ENCODE results near the gene MACROD1. TPM values are rescaled to one million over a fixed set of nuclear protein-coding genes. Genes with fewer than 3 reads are reported as not detected.

The MACROD1 gene
- total and polyA plus RNA-seq, 2 of the 13 experiments (the other 11 are each of a cell fraction or from before 2014, with no cell fraction given), result 23.1 to 34.5 TPM

- TF ChIP-seq MAZ (IDR thresholded peaks at IDR 0.05; ENCODE audit: borderline replicate concordance, low read depth, low read length) (no peak), MAZ (CRISPR knock-in tag; IDR thresholded peaks at IDR 0.05; ENCODE audit: low read depth) (peak; percentile 67), SAFB2 (CRISPR knock-in tag; IDR thresholded peaks at IDR 0.05; ENCODE audit: borderline replicate concordance, low read depth) (peak; percentile 31; the same call in 1 of the 2 replicates), HNF4A (CRISPR knock-in tag; IDR thresholded peaks at IDR 0.05) (peak; percentile 11; the same call in 1 of the 2 replicates), HIC2 (CRISPR knock-in tag; IDR thresholded peaks at IDR 0.05; ENCODE audit: low read depth) (no peak), FOXA1 (IDR thresholded peaks at IDR 0.05) (no peak), FOXA1 (CRISPR knock-in tag; IDR thresholded peaks at IDR 0.05) (peak; percentile 95), ZNF672 (CRISPR knock-in tag; IDR thresholded peaks at IDR 0.05) (no peak), TBP (CRISPR knock-in tag; IDR thresholded peaks at IDR 0.05) (0 out of 2 replicates have a peak, but pooled peaks have one; percentile 15), ZNF674 (CRISPR knock-in tag; IDR thresholded peaks at IDR 0.05; ENCODE audit: low read depth) (no peak), RXRA (CRISPR knock-in tag; IDR thresholded peaks at IDR 0.05) (peak; percentile 42; the same call in 1 of the 2 replicates), KDM5A (IDR thresholded peaks at IDR 0.05; ENCODE audit: borderline replicate concordance, low read length) (no peak), MAFF (IDR thresholded peaks at IDR 0.05; ENCODE audit: low read depth, low read length) (no peak), HNRNPH1 (optimal IDR thresholded peaks at IDR 0.05; ENCODE audit: low read depth, low read length) (no peak), ZNF724P (CRISPR knock-in tag; IDR thresholded peaks at IDR 0.05; ENCODE audit: borderline replicate concordance) (no peak), SMAD3 (CRISPR knock-in tag; IDR thresholded peaks at IDR 0.05) (peak; percentile 56; the same call in 1 of the 2 replicates), SOX6 (IDR thresholded peaks at IDR 0.05) (no peak), SOX6 (CRISPR knock-in tag; IDR thresholded peaks at IDR 0.05) (peak; percentile 50; the same call in 1 of the 2 replicates), HMG20B (CRISPR knock-in tag; conservative IDR thresholded peaks at IDR 0.05) (no peak; the same call in 1 of the 2 replicates), NFYC (CRISPR knock-in tag; IDR thresholded peaks at IDR 0.05) (no peak; the same call in 1 of the 2 replicates)
- TF ChIP-seq, protein P1, sequence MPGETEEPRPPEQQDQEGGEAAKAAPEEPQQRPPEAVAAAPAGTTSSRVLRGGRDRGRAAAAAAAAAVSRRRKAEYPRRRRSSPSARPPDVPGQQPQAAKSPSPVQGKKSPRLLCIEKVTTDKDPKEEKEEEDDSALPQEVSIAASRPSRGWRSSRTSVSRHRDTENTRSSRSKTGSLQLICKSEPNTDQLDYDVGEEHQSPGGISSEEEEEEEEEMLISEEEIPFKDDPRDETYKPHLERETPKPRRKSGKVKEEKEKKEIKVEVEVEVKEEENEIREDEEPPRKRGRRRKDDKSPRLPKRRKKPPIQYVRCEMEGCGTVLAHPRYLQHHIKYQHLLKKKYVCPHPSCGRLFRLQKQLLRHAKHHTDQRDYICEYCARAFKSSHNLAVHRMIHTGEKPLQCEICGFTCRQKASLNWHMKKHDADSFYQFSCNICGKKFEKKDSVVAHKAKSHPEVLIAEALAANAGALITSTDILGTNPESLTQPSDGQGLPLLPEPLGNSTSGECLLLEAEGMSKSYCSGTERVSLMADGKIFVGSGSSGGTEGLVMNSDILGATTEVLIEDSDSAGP (CRISPR knock-in tag; IDR thresholded peaks at IDR 0.05; ENCODE audit: borderline replicate concordance), result peak; percentile 95
- TF ChIP-seq, protein P2, sequence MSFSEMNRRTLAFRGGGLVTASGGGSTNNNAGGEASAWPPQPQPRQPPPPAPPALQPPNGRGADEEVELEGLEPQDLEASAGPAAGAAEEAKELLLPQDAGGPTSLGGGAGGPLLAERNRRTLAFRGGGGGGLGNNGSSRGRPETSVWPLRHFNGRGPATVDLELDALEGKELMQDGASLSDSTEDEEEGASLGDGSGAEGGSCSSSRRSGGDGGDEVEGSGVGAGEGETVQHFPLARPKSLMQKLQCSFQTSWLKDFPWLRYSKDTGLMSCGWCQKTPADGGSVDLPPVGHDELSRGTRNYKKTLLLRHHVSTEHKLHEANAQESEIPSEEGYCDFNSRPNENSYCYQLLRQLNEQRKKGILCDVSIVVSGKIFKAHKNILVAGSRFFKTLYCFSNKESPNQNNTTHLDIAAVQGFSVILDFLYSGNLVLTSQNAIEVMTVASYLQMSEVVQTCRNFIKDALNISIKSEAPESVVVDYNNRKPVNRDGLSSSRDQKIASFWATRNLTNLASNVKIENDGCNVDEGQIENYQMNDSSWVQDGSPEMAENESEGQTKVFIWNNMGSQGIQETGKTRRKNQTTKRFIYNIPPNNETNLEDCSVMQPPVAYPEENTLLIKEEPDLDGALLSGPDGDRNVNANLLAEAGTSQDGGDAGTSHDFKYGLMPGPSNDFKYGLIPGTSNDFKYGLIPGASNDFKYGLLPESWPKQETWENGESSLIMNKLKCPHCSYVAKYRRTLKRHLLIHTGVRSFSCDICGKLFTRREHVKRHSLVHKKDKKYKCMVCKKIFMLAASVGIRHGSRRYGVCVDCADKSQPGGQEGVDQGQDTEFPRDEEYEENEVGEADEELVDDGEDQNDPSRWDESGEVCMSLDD (CRISPR knock-in tag; IDR thresholded peaks at IDR 0.05; ENCODE audit: borderline replicate concordance), result peak; percentile 33; the same call in 1 of the 2 replicates
- TF ChIP-seq, protein P3, sequence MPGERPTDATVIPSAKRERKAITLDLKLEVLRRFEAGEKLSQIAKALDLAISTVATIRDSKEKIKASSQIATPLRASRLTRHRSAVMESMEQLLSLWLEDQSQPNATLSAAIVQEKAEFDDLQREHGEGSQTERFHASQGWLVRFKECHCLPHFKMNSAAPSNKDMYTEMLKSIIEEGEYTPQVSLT (CRISPR knock-in tag; IDR thresholded peaks at IDR 0.05; ENCODE audit: borderline replicate concordance, low read depth), result no peak
Observed at GRCh38 chr11:64165842-64166635, at the start of gene MACROD1 (continued).

All from HepG2 (cell line).